ENCODE data around the gene TTLL8. TPM values are rescaled to one million over a fixed set of nuclear protein-coding genes. Genes with fewer than 3 reads are reported as not detected.

Gene TTLL8
- polyA plus RNA-seq, 1 of the 3 experiments (the other 2 are of a cell fraction), result not detected

GRCh38 chr22:50009765-50010675 lies 48.1 kb downstream of the TTLL8 start (continued):
- TF ChIP-seq CTCF (IDR thresholded peaks at IDR 0.05), result no peak

DNA sequence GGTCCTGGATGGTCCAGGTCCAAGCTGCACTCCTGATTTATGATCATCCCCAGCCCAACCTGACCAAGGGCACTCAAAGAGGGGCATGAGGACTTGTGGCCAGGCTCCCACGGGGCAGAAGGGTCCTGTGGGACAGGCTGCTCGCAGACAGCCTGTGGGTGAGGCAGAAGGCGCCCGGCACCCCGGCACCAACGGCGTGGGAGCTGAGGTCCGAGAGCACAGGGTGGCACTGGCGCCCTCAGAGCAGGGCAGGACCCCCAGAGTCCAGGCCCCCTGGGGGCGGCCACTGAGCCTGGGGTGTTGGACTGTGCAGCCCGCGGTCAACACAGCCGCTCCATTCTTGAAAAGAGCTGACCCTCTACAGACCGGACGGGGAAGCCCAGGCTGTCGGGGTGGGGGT lies 48.8 kb downstream of the TTLL8 start:
- H3K9ac ChIP-seq, result no peak overlapping the region
- no peaks in the 10 kb centered on the region for H3K9me3 ChIP-seq
- H3K9me2 ChIP-seq, result no peaks in the 10 kb centered on the region
- peak; percentile 30 for DNase-seq
- no peaks in the 10 kb centered on the region for H3K4me1 ChIP-seq (ENCODE audit: control insufficient read depth in 1 of 2, insufficient read depth in 2 of 2, low read depth in 1 of 2, low read length in 1 of 2)
- H3K27ac ChIP-seq (ENCODE audit: low read depth in 2 of 2, low read length in 1 of 2), result no peak overlapping the region
- ChIA-PET POLR2A (no interaction called here), CTCF (interaction anchor here (2.1 kb wide), 1 partner anchor 21 kb away, joined by 8 read pairs; no protein-coding TSS in a partner anchor)
- no peaks in the 10 kb centered on the region for H3F3A ChIP-seq (replicated peaks; ENCODE audit: insufficient read depth)
- H3K36me3 ChIP-seq (replicated peaks in 1 of 2; ENCODE audit: control insufficient read depth in 1 of 2, insufficient read depth in 2 of 2, low read length in 1 of 2), result no peaks in the 10 kb centered on the region
- no peaks in the 10 kb centered on the region for H3K79me2 ChIP-seq (ENCODE audit: insufficient read depth)
- no peak overlapping the region for H3K4me3 ChIP-seq (ENCODE audit: low read depth in 2 of 2, low read length in 1 of 2)
- peaks cover 42% of the 10 kb centered on the region for H3K27me3 ChIP-seq (ENCODE audit: insufficient read depth)
- no peaks in the 10 kb centered on the region for H4K20me1 ChIP-seq (ENCODE audit: insufficient read depth)
- TF ChIP-seq MAX (IDR thresholded peaks at IDR 0.05; ENCODE audit: low read depth), result no peak
- no peak for TF ChIP-seq EP300 (IDR thresholded peaks at IDR 0.05; ENCODE audit: borderline replicate concordance in 1 of 2, low read depth in 1 of 2, low read length in 1 of 2)
- no peak for TF ChIP-seq YY1 (IDR thresholded peaks at IDR 0.05; ENCODE audit: low read depth)
- no peak for TF ChIP-seq JUND (IDR thresholded peaks at IDR 0.05)
- no peak for TF ChIP-seq FOXJ3 (CRISPR knock-in tag; IDR thresholded peaks at IDR 0.05)
- no peak for TF ChIP-seq USF2 (IDR thresholded peaks at IDR 0.05; ENCODE audit: borderline replicate concordance, low read depth, low read length)
- TF ChIP-seq RFX5 (IDR thresholded peaks at IDR 0.05; ENCODE audit: low read length), result no peak
- TF ChIP-seq GATA2 (CRISPR knock-in tag; IDR thresholded peaks at IDR 0.05), result no peak
- TF ChIP-seq, protein P1, sequence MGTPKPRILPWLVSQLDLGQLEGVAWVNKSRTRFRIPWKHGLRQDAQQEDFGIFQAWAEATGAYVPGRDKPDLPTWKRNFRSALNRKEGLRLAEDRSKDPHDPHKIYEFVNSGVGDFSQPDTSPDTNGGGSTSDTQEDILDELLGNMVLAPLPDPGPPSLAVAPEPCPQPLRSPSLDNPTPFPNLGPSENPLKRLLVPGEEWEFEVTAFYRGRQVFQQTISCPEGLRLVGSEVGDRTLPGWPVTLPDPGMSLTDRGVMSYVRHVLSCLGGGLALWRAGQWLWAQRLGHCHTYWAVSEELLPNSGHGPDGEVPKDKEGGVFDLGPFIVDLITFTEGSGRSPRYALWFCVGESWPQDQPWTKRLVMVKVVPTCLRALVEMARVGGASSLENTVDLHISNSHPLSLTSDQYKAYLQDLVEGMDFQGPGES (IDR thresholded peaks at IDR 0.05; ENCODE audit: low read depth, low read length), result no peak
- no peak for TF ChIP-seq ELF1 (IDR thresholded peaks at IDR 0.05)
- no peak for TF ChIP-seq POLR2AphosphoS5 (IDR thresholded peaks at IDR 0.05; ENCODE audit: low read depth, low read length)
- TF ChIP-seq ZBTB33 (IDR thresholded peaks at IDR 0.05; ENCODE audit: borderline replicate concordance, low read depth), result no peak
- no peak for TF ChIP-seq TEAD4 (IDR thresholded peaks at IDR 0.05; ENCODE audit: borderline replicate concordance, insufficient read depth)
- no peak for TF ChIP-seq FOXM1 (IDR thresholded peaks at IDR 0.05; ENCODE audit: low read depth)
- TF ChIP-seq GABPA (IDR thresholded peaks at IDR 0.05; ENCODE audit: low read depth), result no peak
- no peak for TF ChIP-seq FOSL2 (IDR thresholded peaks at IDR 0.05; ENCODE audit: borderline replicate concordance, low read depth)
- no peak for TF ChIP-seq MEF2A (IDR thresholded peaks at IDR 0.05; ENCODE audit: borderline replicate concordance, low read depth)
- H3K4me2 ChIP-seq, result no peak overlapping the region
- WGBS (ENCODE audit: low lambda C conversion rate), result 72% methylated on average over 3 of the region's 16 CpGs
- no peak overlapping the region for H2AFZ ChIP-seq (ENCODE audit: low read depth)
